CD4-positive, alpha-beta T cell (primary cell): Measurements from ENCODE around the gene OAS2. TPM values are rescaled to one million over a fixed set of nuclear protein-coding genes. Genes with fewer than 3 reads are reported as not detected.
A peak's percentile ranks its signal among the peaks of the same experiment; 100 is the strongest.

Experiments used
- ATAC-seq: fragments of 200-7000 bp; cut with Tn5 transposase; one replicate; pipeline ENCODE4 v1.10.0; 2022; ENCODE audit warnings: mild to moderate bottlenecking; ENCODE audit not compliant: poor library complexity
- CTCF ChIA-PET: fragments of 350-600 bp; sonication (Branson Sonifier 250); formaldehyde crosslinking; loops from one replicate; lab custom pipeline; 2021; ENCODE audit warnings: antibody characterized with exemption, inconsistent platforms; lab: Charles Lee
- POLR2A ChIA-PET: fragments of 350-600 bp; sonication (Branson Sonifier 250); formaldehyde crosslinking; loops from one replicate; lab custom pipeline; 2021; ENCODE audit warnings: antibody characterized with exemption, inconsistent platforms; lab: Charles Lee
- DNase-seq, 14 experiments: peaks; one replicate each; pipeline ENCODE4 v3.0.0-alpha.2; 2013 to 2020; ENCODE audit warnings: mixed read lengths in 2 of 14
- H3K27ac ChIP-seq, 2 donors: one replicate each; pipeline versions ENCODE4 v1.5.1 to v1.7.0; 2013; ENCODE audit warnings: low read length in 2 of 2, low read depth in 1 of 2, mild to moderate bottlenecking in 1 of 2
- H3K27me3 ChIP-seq, 2 experiments: 1 replicate in 1 of 2; 2 replicates in 1 of 2; pipeline versions ENCODE4 v1.6.1 to v1.7.0; 2013; ENCODE audit warnings: low read length in 2 of 2, control low read depth in 1 of 2, mild to moderate bottlenecking in 1 of 2, moderate library complexity in 1 of 2; ENCODE audit not compliant: insufficient read depth in 2 of 2, control insufficient read depth in 1 of 2
- H3K36me3 ChIP-seq: one replicate; pipeline ENCODE4 v1.6.1; 2013; ENCODE audit warnings: low read length, control low read depth; ENCODE audit not compliant: insufficient read depth
- H3K4me1 ChIP-seq: one replicate; pipeline ENCODE4 v1.6.1; 2013; ENCODE audit warnings: low read length, control low read depth; ENCODE audit not compliant: insufficient read depth
- H3K4me3 ChIP-seq: one replicate; pipeline ENCODE4 v1.5.1; 2013; ENCODE audit warnings: mild to moderate bottlenecking, low read length, moderate library complexity
- H3K9me3 ChIP-seq, 2 experiments: 1 replicate in 1 of 2; 2 replicates in 1 of 2; pipeline versions ENCODE4 v1.6.1 to v1.7.0; 2013; ENCODE audit warnings: low read length in 2 of 2, mild to moderate bottlenecking in 2 of 2, control low read depth in 1 of 2, moderate library complexity in 1 of 2; ENCODE audit not compliant: control insufficient read depth in 1 of 2, insufficient read depth in 1 of 2
- H3K27ac Mint-ChIP-seq: one replicate; pipeline ENCODE4 v1.8.0; 2020; ENCODE audit warnings: mixed read lengths
- H3K27me3 Mint-ChIP-seq: one replicate; pipeline ENCODE4 v1.8.0; 2021; ENCODE audit warnings: mixed read lengths
- H3K36me3 Mint-ChIP-seq: one replicate; pipeline ENCODE4 v1.8.0; 2021; ENCODE audit warnings: low read depth, mixed read lengths
- H3K4me1 Mint-ChIP-seq: one replicate; pipeline ENCODE4 v1.8.0; 2021; ENCODE audit warnings: low read depth, mixed read lengths
- H3K4me3 Mint-ChIP-seq: one replicate; pipeline ENCODE4 v1.8.0; 2020; ENCODE audit warnings: mild to moderate bottlenecking, mixed read lengths
- H3K9me3 Mint-ChIP-seq: one replicate; pipeline ENCODE4 v1.8.0; 2020; ENCODE audit warnings: mixed read lengths
- intact Hi-C, 2 experiments: fragments of 100-400 bp; cut with DNase I in 1 of 2; cut with micrococcal nuclease in 1 of 2; formaldehyde crosslinking; loops; one replicate each; pipeline versions ENCODE4 v1.15.1 to v1.9.0; 2023 to 2025; cut with DNase I, micrococcal nuclease
- total RNA-seq, 174 experiments: library from RNA in 2 of 174; stranded (reverse) in 2 of 174; gene quantifications; one replicate each; pipeline ENCODE4 v1.2.3 and lab custom pipeline; 2021 to 2026
- TF ChIP-seq, protein P1 (sequence below): fragments of 200-600 bp; IDR thresholded peaks from one replicate; pipeline ENCODE4 v1.8.0; 2022; ENCODE audit warnings: antibody characterized with exemption, mild to moderate bottlenecking

Gene OAS2
- total RNA-seq, 2 experiments from 2014 or later = 15.0 to 16.2 TPM

DNA sequence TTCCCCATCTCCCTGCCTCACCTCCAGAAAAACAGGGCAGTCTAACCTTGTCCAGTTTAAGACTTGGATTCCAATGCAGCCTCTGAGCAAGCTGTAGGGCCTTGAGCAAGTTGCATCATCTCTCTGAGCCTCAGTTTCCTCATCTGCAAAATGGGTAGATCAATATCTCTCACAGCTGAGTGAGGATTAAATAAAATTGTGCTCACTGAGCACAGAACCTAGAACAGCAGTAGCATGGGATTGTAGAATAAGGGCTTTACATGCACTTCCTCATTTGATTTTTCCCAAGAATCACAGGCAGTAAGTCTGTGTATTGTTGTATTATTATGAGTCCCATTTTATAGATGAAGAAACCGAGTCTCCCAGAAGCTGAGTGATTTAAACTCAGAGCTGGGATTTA lies 80.2 kb downstream of the OAS2 start:
- ChIA-PET CTCF (interaction anchor here (1.0 kb wide), 1 partner anchor 14 kb away, joined by 3 read pairs; no protein-coding TSS in a partner anchor), POLR2A (no interaction called here)
- no peaks in the 10 kb centered on the region for H3K27me3 ChIP-seq
- peak overlapping the region; percentile 67 for H3K4me3 ChIP-seq
- H3K36me3 ChIP-seq = no peaks in the 10 kb centered on the region
- no peaks in the 10 kb centered on the region for H3K9me3 ChIP-seq
- no peak overlapping the region for H3K27ac Mint-ChIP-seq
- ATAC-seq (no peak), DNase-seq (no peak)
- TF ChIP-seq, protein P1, sequence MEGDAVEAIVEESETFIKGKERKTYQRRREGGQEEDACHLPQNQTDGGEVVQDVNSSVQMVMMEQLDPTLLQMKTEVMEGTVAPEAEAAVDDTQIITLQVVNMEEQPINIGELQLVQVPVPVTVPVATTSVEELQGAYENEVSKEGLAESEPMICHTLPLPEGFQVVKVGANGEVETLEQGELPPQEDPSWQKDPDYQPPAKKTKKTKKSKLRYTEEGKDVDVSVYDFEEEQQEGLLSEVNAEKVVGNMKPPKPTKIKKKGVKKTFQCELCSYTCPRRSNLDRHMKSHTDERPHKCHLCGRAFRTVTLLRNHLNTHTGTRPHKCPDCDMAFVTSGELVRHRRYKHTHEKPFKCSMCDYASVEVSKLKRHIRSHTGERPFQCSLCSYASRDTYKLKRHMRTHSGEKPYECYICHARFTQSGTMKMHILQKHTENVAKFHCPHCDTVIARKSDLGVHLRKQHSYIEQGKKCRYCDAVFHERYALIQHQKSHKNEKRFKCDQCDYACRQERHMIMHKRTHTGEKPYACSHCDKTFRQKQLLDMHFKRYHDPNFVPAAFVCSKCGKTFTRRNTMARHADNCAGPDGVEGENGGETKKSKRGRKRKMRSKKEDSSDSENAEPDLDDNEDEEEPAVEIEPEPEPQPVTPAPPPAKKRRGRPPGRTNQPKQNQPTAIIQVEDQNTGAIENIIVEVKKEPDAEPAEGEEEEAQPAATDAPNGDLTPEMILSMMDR = no peak
- H3K4me1 Mint-ChIP-seq = peaks cover 25% of the 10 kb centered on the region
- no peaks in the 10 kb centered on the region for H3K27me3 Mint-ChIP-seq
- H3K27ac ChIP-seq = no peak overlapping the region
- H3K36me3 Mint-ChIP-seq = peaks cover 4% of the 10 kb centered on the region
- H3K4me1 ChIP-seq = peaks cover 77% of the 10 kb centered on the region
- H3K9me3 Mint-ChIP-seq = no peaks in the 10 kb centered on the region
- H3K4me3 Mint-ChIP-seq = no peak overlapping the region
- intact Hi-C loops = loop anchor here in 1 of 2 experiments (10.0 kb wide), 1 partner anchor 96 kb away; no protein-coding TSS in a partner anchor

DNA sequence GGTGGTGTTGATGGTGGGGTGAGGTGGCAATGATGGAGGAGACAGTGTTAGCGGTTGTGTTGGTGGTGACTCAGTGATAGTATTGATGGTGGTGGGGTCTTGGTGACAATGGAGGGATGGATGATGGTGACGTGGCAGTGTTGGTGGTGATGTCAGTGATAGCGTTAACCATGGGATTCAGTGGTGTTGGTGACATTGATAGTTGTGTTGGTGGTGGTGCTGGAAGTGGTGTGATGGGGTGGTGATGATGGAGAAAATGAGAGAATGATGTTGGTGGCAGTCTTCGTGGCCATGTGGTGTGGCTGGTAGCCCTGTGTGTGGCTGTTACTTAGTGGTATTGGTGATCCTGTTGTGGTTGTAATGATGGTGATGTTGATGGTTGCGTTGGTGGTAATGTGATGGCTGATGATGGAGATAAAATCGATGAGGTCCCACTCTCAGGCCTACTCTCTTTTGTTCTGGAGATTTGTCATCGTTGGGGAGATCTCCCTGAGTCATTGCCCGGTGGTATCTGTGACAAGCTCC lies 80.8 kb downstream of the OAS2 start:
- DNase-seq (no peak), ATAC-seq (no peak)
- H3K4me3 ChIP-seq = peak overlapping the region; percentile 67
- peaks cover 28% of the 10 kb centered on the region for H3K4me1 Mint-ChIP-seq
- H3K36me3 Mint-ChIP-seq = peaks cover 5% of the 10 kb centered on the region
- H3K9me3 Mint-ChIP-seq = no peaks in the 10 kb centered on the region
- no peaks in the 10 kb centered on the region for H3K9me3 ChIP-seq
- H3K27ac Mint-ChIP-seq = no peak overlapping the region
- H3K36me3 ChIP-seq = no peaks in the 10 kb centered on the region
- H3K27me3 Mint-ChIP-seq = no peaks in the 10 kb centered on the region
- CTCF ChIA-PET = no interaction called here
- POLR2A ChIA-PET = no interaction called here
- no peak overlapping the region for H3K27ac ChIP-seq
- no peak overlapping the region for H3K4me3 Mint-ChIP-seq
- TF ChIP-seq, protein P1 = no peak
- H3K27me3 ChIP-seq = no peaks in the 10 kb centered on the region
- intact Hi-C loops = loop anchor here in 1 of 2 experiments (10.0 kb wide), 1 partner anchor 96 kb away; no protein-coding TSS in a partner anchor
- peaks cover 83% of the 10 kb centered on the region for H3K4me1 ChIP-seq

DNA sequence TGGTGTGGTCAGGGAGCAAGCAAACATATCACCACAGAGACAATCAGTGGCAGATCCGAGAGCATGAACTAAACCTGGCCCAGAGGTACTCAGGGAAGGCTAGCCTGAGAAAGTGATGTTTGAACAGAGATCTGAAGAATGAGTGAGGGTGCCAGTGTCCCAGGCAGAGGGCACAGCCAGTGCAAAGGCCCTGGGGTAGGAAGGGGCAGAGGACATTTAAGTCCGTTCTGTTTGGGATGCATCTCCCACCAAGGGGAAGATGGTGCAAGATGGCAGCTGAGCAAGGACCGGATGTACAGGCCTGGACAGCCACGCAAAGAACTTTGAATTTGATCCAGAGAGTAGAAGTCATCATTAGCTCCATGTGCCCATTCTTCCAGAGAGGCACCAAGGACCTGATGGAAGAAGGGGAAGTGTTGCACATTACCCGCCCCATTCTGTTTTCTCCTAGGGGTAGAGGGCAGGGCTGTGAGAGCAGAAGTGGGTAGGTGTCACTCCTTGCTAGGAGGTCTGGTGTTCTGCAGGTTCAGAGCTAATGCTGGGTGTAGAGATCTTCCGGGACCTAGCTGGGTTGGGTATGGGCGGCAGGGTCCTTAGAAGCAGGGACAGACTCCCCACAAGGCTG lies 82.1 kb downstream of the OAS2 start:
- TF ChIP-seq, protein P1 = no peak
- intact Hi-C loops = no loop called here
- Histone ChIP-seq H3K9me3 (no peaks in the 10 kb centered on the region), H3K36me3 (peaks cover under 1% of the 10 kb centered on the region), H3K27me3 (no peaks in the 10 kb centered on the region), H3K4me1 (peaks cover 85% of the 10 kb centered on the region), H3K27ac (no peak overlapping the region), H3K4me3 (no peak overlapping the region)
- CTCF ChIA-PET = no interaction called here
- H3K4me1 Mint-ChIP-seq = peaks cover 27% of the 10 kb centered on the region
- no peak for ATAC-seq
- no peak overlapping the region for H3K4me3 Mint-ChIP-seq
- DNase-seq = no peak
- no peaks in the 10 kb centered on the region for H3K9me3 Mint-ChIP-seq
- H3K27me3 Mint-ChIP-seq = no peaks in the 10 kb centered on the region
- H3K27ac Mint-ChIP-seq = no peak overlapping the region
- POLR2A ChIA-PET = interaction anchor here (1.1 to 1.8 kb wide), 2 partner anchors 9 to 25 kb away, joined by 3 to 5 read pairs; no protein-coding TSS in a partner anchor
- peaks cover 12% of the 10 kb centered on the region for H3K36me3 Mint-ChIP-seq
